CD4-positive, alpha-beta T cell treated with Interleukin-2 at 100 ng/mL for 4 hours (primary cell): Measurements from ENCODE around the gene LAYN.
A peak's percentile ranks its signal among the peaks of the same experiment; 100 is the strongest.

Experiments
- DNase-seq: peaks from one replicate; pipeline ENCODE4 v3.0.0-alpha.2; 2020; ENCODE audit warnings: low spot score

LAYN gene

DNA sequence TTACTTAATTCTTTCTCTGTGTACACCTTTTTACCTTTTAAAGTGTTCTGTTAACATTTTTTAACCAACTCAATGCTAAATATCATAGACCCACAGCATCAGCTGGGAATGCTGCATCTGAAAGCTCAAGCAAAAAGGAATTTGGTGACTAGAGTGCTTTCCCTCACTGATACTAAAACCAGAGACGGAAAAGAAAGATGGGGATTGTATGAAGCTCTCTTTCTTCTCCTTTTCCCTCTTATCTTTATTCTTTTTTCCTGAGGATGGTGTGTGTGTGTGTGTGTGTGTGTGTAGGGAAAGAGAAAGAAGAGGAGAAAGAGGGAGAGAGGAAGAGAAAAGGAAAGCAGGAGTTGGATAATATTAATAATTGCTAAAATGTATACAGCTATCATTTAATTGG is 57.6 kb downstream of the LAYN start:
- no peak for DNase-seq

DNA sequence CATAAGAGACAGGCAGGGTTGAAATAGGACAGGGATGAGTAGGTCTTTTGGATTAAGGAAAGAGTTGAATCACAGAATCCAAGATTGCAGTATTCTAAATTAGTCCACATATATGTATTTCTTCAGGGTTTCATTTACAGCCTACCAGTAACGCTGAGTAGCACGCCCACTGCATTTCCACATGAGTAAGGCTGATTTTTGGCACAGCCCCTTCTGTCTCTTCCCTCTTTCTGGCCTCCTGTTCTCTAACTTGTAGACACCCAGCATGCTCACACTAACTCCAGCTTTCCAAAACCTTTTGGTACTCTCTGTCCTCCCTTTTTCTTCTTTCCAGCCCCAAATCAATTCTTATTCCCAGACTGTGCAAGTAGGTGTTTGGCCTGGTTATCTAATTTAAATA is 58.0 kb downstream of the LAYN start:
- no peak for DNase-seq

DNA sequence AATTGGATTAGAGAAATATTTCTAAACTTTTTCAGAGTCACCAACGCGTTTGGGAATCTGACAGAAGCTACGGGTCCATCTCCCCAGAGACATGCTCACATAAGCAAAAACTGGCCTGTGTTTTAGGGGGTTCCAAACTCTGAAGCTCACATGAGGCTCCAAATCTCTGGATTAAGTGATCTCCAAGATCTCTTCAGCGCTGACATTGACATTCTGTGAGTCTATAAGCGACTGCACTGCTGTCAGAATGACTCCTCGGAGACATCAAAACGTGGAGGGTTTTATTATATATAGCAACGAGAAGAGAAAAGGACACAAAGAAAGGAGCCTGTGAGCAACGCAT is 61.1 kb downstream of the LAYN start:
- DNase-seq, result no peak

DNA sequence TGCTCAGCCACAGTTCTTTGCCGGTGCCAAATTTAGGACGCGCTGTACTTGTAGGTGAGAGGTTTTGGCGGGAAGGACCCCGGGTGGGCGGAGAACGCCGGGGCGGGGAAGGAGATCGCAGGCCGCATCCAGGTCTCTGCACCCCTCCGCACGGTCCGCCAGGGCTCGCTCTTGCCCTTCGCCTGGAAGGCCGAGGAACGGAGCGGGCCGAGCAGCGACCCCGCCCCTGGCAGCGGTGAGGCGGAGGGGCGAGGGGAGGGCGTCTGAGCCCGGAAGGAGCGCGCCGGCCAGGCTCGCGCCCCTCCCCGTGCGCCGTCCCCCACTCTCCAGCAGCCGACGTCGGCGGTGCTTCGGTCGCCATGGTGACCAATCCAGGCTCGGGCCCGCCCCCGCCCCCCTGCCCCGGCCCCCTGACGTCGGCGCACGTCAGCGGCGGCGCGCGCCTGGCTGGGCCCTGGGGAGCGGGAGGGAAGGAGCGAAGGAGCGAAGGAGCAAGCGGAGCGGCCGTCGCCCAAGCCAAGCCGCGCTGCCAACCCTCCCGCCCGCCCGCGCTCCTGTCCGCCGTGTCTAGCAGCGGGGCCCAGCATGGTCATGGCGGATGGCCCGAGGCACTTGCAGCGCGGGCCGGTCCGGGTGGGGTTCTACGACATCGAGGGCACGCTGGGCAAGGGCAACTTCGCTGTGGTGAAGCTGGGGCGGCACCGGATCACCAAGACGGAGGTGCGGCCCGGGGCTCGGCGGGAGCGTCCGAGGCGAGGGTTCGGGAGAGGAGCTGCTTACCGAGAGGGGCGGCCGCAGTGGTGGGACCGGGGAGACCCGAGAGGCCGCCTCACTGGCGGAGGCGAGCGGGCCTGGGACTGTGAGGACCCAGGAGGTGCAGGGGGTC is 61.7 kb downstream of the LAYN start, which contains the start of gene SIK2:
TSS of gene SIK2 (plus strand) at position 471 of the 886 bp plus-strand sequence. CDS start at position 586, 115 bp downstream.
- DNase-seq, result peak; percentile 91

DNA sequence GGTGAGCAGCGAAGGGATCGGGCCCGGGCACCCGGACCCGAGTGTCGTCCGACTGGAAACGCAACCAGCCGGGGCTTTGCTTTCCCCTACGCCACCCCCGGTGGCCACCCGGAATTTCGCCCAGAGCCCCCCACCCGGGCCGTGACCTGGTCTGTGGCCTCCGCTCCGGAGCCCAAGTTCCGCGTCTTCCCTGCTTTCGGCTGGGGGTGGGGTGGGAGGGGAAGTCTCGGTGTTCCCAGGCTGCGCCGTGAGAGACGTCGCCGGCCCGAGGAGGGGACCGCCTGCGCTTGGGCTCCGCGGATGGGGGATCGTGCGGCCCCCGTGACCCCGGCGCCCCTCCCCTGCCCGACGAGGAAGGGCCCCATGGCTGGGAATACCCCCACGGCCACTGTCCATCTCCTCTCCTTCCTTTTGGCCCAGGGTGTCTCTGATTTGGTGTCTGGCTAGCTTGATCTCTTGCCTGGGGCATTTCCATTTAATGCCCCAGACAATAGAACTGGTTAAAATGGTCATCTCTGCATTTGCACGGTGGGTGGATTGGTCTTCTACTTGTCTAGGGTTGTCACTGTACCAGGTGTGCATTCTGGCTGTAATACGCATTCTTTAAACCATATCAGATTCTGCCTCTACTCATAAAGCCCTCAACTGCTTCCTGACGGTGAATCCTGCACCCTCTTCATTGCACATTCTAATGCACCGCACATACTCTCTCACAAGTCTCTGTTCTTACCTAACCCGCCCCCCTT is 62.5 kb downstream of the LAYN start:
- DNase-seq, result peak; percentile 10

DNA sequence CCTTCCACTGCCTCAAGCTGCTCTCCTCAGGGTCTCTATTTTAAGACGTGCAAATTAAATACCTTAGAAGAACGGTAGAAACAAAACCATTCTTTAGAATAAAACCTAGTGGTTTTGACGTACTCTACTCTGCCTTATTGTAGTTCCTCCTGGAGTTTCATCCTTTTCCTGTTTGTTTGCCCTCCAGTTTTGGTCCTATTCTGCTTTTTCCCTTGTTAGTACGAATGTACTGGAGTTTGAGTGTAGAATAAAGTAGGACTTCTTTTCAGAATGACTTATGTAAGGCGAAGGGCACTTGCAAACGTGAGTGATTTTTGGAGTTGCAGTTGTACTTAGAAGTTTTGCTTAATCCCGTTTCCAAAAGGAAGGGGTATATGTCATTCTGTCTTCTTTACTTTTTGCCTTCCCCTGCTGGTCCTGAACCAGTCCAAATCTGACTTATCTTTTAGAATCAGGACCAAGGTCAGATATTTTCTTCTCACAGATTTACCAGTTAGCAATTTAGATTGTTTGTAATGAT is 63.2 kb downstream of the LAYN start:
- DNase-seq, result no peak

DNA sequence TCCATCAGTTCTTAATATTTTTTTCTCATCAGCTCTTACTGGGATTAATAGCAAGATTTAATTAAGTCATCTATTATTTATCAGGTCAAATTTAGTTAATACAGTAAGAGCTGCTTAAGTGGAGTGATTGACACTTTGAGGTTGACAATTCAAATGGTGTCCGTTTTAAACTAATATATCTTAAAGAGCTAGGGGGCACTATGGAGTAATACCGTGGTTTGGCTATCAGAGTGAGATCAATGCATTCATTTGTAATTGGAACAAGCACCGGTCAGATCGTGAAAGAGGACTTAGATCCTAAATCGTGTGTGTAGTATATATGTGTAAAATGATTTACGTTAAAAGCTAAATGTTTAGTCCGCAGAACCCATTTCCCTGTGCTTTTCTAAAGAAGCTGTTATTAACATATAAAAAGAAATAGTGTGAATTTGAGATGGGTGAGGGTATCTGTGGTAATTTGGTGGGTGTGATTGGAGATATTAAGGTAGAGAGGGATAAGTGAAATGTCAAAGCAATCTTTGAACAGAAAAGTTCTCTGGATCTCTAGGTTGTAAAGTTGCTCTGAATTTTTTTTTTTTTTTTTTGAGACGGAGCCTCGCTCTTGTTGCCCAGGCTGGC is 64.0 kb downstream of the LAYN start:
- DNase-seq, result peak; percentile 65

DNA sequence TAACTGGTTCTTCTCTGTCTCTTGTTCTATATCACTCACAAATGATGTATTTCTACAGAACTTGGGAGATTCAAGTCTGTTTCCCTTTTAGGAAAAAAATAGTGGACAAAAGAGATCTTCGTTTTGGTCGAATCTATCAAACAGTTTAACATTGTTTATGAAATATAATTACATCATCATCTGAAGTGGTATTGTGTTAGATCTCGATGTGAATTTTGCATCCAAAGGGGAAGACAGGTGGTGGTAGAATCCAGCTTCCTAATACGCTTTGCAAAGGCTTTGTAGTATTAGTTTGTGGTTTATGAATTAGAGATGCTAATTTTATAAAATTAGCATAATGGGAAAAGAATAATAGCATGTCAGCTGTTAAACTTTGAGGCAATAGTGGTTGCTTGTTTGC is 65.2 kb downstream of the LAYN start:
- no peak for DNase-seq

DNA sequence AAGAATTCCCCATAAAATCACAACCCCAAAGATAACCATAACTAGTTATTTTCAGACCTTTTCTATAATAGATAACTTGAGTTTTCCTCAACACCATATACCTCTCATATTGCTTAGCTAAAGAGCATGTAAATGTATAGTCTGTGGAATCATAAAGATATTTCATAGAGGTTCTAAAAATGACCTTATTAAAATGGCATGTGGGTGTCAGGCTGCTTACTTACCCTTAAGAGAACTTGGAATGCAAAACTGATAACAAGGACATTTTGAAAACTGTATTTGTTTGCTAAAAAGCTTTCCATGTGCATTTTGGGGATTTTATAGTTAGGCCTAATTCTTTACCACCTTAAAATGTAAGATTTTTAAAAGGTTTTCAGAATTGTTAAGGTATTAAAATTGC is 66.5 kb downstream of the LAYN start:
- no peak for DNase-seq

DNA sequence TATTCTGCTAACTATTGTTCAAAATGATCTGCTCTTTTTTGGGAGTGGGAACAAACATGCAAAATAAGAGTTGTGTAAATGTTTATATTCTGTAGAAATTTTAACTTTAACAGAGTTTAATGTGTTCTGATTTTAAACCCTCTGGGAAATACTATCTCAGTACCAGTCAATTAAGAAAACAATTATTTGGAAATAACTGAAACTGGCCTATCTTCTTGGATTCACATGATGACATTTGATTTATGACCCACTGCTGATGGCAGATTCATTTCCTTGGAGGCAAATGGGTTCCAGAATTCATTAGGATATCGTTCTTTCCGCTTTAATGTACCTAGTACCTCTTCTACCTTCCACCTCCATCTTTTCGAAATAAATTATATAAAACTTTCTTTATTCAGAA is 67.2 kb downstream of the LAYN start:
- no peak for DNase-seq
